Stimulated activated CD4-positive, alpha-beta T cell treated with anti-CD3 and anti-CD28 coated beads, Interleukin-4, amount 100 ng/mL, for 4 hours (primary cell): Measurements from ENCODE around the gene CLASRP.
"Not testable (repeated sequence)": the region's sequence is repeated elsewhere in the genome, so short reads cannot be mapped to it uniquely, and the experiment has no call there.

Experiments
- DNase-seq, 2 experiments: peaks; one replicate each; pipeline ENCODE4 v3.0.0-alpha.2; 2020

CLASRP gene, protein sequence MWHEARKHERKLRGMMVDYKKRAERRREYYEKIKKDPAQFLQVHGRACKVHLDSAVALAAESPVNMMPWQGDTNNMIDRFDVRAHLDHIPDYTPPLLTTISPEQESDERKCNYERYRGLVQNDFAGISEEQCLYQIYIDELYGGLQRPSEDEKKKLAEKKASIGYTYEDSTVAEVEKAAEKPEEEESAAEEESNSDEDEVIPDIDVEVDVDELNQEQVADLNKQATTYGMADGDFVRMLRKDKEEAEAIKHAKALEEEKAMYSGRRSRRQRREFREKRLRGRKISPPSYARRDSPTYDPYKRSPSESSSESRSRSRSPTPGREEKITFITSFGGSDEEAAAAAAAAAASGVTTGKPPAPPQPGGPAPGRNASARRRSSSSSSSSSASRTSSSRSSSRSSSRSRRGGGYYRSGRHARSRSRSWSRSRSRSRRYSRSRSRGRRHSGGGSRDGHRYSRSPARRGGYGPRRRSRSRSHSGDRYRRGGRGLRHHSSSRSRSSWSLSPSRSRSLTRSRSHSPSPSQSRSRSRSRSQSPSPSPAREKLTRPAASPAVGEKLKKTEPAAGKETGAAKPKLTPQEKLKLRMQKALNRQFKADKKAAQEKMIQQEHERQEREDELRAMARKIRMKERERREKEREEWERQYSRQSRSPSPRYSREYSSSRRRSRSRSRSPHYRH

DNA sequence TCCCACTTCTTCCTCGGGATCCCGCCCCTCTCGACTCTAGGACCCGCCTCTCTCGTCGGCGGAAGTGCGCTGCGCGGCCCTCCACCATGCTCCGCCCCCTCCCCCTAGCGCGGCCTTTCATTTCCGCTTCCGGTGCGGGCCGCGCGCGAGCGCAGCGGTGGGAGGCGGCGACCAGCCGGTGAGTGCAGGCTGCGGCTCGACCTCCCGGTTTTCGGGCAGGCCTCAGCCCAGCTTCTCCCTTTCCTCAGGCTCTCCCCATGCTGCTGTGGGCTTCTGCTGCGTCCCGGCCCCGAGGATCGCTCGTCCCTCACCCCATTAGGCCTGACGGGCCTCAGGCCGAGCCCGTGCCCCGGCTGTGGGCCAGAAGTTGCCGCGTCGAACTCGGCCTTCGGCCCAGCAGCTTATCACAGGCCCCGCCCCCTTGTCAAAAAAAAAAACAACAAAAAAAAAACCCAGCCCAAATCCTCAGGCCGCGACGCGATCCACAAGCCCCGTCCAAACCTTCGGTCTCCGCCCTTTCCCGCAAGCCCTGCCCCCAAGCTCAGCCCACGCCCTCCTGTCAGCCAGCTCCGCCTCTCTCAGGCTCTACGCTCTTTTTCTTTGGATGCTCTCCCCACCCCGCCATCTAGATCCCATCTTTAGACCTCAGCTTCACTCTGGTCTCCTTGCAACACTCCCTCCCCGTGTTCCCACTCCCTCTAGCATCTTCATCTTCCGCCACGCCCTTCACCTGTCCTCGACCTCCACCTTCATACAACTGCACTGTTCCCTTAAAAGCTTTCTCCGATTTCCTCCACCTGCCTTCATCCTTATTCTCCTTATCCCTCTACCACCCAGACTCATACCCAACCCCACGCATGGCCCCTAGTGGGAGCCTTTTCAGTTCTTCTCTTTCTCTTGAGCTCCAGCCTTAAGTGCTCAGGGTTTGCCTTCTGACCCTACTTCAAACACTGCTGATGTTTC is at the start of gene CLASRP:
CLASRP (plus strand) TSS at position 115 of the 963 bp plus-strand sequence. CDS start 1,168 bp downstream, outside the sequence.
- DNase-seq: peak; percentile 82 to 88

DNA sequence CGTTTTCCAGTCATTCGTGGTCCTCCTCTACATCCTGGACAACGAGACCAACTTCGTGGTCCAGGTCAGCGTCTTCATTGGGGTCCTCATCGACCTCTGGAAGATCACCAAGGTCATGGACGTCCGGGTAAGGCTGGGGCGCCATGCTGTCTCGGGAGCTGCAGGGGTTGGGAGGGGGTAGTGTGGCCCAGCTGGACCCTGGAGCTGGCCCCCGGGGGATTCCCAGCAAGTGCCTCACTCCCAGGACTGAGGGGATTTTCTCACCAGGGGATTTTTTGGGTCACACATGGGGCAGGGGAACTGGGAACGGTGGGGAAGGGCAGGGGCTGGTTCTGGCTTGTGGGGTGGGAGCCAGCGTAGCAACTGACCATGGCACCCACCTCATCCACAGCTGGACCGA is 48.4 kb upstream of the CLASRP start:
- no peak for DNase-seq

DNA sequence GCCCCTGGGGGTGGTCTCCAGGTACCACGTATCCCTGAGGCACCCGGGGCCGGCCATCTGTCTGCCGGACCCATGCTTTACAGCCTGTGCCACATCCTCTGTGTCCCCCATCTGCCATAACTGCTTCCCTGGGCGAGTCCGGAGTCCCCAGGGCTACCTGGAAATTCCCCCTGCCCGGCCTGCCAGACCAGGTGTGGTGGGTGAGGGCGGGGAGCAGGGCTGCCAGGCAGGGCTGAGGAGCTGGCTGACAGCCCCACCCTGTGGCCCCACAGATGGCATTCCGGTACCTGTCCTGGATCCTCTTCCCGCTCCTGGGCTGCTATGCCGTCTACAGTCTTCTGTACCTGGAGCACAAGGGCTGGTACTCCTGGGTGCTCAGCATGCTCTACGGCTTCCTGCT is 47.9 kb upstream of the CLASRP start:
- no peak for DNase-seq

DNA sequence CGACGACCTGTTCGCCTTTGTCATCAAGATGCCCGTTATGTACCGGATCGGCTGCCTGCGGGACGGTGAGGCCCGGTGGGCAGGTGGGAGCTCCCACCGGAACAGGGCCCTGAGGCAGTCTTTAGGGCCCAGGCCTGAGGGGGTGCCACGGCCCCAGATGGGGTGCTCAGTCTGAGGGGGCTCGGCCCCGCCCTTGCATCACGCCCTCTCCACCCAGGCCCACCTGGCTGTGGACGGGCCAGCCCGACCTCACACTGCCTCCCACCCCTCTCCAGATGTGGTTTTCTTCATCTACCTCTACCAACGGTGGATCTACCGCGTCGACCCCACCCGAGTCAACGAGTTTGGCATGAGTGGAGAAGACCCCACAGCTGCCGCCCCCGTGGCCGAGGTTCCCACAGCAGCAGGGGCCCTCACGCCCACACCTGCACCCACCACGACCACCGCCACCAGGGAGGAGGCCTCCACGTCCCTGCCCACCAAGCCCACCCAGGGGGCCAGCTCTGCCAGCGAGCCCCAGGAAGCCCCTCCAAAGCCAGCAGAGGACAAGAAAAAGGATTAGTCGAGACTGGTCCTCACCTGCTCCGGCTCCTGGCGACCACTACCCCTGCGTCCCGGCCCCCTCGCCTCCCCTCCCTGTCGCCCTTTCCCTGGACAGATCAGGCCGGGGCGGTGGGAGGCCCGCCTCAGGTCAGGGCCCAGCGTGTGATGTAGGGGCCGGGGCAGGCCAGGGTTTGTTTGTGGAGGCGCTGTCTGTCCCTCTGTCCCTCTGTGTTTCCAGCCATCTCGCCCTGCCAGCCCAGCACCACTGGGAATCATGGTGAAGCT is 46.3 kb upstream of the CLASRP start:
- no peak for DNase-seq

DNA sequence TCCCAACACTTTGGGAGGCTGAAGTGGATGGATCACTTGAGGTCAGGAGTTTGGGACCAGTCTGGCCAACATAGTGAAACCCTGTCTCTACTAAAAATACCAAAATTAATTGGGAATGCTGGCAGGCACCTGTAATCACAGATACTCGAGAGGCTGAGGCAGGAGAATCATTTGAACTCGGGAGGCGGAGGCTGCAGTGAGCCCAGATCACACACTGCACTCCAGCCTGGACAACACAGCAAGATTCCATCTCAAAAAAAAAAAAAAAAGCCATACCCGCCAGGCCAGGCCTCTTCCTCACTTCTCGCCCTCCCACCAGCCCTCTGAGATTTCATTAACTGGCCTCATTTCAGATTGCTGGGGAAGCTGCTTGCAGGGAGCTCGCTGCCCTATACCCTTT is 45.3 kb upstream of the CLASRP start:
- DNase-seq: no peak

DNA sequence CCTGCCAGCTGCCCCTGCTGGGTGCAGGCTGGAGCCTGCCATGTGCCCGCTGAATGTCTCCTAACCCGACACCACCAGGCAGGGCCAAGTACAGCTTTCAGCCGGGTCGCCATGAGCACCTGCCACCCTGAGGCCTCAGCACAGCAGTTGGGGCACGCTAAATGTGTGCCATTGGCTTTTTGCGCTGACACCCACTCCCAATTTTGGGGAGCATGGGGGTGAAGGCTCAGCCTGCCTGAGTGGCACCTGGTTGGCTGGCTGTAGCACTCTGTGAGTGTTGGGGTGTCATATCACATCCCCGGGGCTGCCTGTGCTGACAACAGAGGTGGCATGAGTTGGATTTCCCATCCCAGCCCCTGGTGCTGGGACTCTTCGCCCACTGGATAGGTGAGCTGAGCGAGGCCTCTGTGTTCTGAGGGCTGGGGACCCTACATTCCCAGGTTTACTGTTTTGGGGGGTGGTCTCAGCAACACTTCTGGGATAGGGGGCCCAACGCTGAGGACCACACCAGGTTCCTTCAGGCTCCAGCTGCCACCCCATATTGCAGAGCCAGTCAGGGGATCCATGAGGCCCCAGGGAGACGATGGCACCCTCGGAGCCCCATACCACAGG is 44.8 kb upstream of the CLASRP start:
- no peak for DNase-seq

DNA sequence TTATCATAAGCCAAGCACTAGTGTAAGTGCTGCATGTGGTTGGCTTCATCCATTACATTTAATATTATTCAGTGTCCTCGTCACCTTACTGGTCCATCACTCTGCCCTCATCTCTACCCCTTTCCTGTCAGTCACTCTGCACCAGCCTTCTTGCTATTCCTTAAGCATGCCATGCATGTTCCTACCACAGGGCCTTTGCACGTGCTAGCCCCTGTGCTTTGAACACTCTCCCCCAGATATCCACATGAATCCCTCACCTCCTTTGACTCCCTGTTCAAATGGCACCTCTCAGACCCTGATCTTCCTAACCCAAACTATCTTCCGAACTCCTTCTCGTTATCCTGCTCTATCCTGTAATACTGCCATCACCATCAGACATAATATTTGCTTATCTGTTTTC is 40.8 kb upstream of the CLASRP start:
- no peak for DNase-seq

DNA sequence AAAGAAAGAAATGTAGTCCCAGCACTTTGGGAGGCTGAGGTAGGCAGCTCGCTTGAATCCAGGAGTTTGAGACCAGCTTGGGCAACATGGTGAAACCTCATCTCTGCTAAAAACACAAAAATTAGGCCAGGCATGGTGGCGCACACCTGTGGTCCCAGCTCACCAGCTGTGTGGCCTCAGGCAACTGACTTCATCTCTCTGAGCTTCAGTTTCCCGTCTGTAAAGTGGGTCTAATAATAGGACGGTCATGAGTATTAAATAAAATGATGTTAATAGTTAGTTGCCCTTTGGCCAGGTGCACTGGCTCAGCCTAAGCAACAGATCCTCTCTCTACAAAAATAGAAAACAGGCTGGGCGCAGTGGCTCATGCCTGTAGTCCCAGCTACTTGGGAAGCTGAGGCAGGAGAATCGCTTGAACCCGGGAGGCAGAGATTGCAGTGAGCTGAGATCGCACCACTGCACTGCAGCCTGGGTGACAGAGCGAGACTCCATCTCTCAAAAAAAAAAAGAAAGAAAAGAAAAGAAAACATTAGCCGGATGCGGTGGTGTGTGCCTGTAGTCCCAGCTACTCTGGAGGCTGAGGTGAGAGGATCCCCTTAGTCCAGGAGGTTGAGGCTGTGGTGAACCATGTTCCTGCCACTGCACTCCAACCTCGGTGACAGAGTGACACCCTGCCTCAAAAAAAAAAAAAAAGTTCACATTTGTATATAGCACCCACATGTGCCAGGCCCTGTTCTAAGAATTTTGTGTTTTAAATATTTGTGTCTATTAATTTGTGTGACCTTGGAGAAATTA is 39.5 kb upstream of the CLASRP start:
- DNase-seq: not testable (repeated sequence)

DNA sequence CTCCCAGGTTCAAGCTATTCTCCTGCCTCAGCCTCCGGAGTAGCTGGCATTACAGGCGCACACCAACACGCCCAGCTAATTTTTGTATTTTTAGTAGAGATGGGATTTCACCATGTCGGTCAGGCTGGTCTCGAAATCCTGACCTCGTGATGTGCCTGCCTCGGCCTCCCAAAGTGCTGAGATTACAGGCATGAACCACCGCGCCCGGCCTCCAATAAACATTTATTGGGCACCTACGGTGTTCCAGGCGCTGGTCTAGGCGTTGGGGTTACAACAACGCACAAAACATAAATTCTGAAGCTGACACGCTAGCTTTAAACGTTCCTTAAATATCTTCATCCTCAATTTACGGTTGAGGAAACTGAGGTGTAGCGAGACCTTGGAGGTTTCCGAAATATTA is 38.2 kb upstream of the CLASRP start:
- DNase-seq: not testable (repeated sequence)

DNA sequence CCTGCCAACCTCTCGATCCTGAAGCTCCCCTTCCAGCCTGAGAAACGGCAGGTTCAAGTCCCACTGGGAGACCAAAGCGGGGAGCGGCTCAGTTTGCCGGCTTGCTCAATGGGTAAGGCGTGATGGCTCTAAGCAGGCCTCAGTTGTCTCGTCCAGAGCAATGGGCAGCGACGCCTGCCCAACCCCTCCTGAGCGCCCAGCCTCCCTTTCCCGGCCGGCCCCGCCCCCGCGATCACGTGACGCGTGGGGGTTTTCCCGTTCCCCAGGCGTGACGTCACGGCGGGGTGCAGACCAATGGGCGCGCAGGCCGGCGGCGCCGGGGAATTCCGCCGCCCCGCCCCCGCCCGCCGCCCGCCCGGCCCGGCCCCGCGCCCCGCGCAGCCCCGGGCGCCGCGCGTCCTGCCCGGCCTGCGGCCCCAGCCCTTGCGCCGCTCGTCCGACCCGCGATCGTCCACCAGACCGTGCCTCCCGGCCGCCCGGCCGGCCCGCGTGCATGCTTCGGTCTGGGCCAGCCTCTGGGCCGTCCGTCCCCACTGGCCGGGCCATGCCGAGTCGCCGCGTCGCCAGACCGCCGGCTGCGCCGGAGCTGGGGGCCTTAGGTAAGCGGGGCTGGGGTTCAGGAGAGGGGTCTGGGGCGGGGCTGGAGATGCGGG is 37.6 kb upstream of the CLASRP start, which contains the start of gene RELB:
RELB (plus strand) TSS at position 378 of the 653 bp plus-strand sequence; CDS start at position 494, 116 bp downstream.
- DNase-seq: peak; percentile 94 to 99

DNA sequence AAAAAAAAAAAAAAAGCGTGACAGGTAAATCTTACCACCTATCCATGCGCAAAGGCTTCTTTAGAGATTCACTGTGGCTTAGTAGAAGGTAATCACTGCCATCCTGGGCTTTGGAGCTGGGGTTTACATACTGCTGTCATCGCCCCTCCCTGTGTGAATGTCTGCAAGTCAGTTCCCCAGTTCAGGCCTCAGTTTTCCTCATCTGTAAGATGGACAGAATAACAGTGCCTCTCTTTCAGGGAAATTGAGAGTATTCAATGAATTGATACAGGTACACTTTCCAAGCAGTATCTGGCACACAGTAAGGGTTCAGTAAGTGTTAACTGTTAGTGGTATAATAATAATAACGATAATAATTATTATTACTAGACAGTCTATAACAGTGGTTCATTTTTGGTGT is 35.4 kb upstream of the CLASRP start:
- DNase-seq: no peak

DNA sequence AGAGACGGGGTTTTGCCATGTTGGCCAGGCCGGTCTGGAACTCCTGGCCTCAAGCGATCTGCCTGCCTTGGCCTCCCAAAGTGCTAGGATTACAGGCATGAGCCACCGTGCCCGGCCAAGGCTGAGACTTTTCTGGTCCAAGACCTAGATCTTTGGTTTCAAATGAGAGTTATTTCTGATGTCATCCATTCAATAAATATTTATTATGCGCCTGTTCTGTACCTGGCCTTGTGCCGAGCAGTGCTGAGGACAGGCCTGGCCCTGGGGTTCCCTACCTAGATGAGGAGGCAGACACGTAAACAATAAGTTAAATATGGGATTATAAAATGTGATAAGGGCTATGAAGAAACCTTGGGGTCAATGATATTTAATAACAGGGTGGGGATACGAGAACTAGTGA is 33.1 kb upstream of the CLASRP start:
- no peak for DNase-seq

DNA sequence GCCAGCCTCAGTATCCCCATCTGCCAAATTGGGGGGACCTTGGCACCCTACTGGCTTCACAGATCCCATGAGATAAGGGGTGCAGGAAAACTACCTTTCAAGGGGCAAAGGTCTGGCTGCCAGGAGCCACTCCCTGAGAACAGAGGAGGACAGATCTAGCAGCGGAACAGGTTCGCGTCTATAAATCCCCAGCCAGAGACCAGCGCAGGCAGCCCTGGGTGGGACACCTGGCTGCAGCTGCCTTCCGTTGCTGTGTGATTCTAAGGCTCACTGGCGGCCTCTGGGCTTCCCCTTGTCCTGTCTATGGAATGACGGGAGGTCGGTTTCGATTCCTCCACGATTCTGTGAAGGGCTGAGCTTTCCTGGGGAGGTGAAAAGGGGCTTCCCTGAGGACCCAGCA is 30.3 kb upstream of the CLASRP start:
- DNase-seq: no peak

DNA sequence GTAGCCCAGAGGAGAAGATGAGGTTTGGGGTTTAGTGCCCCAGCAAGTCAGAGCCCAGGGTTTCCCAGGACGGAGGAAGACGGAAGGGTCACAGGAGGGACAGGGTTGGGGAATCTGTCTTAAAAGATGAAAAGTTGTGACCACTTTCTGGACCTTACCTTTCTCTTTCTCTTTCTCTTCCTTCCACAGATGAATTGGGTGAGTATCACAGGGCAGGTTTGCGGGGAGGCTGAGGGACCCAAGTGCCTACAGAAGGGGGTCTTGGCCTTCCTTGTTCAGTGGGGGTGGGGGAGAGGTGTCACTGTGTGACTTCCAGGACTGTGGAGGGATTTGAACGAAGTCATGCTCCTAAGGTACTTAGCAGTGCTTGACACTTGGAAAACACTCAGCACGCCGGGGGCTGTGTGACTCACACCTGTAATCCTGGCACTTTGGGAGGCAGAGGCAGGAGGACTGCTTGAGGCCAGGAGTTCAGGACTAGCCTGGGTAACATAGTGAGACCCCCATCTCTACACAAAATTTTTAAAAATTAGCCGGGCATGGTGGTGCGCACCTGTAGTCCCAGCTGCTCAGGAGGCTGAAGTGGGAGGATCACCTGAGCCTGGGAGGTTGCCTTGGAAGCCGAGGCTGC is 29.1 kb upstream of the CLASRP start:
- DNase-seq: no peak

DNA sequence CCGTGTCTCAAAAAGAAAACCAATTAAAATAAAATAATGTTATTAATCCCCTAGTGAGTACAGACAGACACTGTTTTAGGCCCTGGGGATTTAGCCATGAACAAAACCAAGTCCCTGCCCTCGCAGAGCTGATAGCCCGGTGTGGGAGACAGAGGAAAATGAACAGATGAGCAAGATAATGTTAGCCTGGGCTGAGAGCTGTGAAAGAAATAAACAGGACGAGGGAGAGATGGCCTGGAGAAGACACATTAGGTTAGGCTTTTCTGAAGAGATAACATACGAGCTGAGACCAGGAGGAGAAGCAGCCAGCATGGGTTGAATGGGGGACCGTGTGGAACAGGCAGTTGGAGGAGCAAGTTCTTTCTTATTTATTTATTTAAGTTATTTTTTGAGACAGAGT is 28.5 kb upstream of the CLASRP start:
- no peak for DNase-seq

DNA sequence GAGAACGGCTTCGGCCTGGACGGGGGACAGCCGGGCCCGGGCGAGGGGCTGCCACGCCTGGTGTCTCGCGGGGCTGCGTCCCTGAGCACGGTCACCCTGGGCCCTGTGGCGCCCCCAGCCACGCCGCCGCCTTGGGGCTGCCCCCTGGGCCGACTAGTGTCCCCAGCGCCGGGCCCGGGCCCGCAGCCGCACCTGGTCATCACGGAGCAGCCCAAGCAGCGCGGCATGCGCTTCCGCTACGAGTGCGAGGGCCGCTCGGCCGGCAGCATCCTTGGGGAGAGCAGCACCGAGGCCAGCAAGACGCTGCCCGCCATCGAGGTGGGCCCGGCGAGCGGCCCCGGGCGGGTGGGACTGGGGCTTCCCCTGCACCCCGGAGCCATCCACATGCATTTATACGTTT is 26.9 kb upstream of the CLASRP start:
- no peak for DNase-seq

DNA sequence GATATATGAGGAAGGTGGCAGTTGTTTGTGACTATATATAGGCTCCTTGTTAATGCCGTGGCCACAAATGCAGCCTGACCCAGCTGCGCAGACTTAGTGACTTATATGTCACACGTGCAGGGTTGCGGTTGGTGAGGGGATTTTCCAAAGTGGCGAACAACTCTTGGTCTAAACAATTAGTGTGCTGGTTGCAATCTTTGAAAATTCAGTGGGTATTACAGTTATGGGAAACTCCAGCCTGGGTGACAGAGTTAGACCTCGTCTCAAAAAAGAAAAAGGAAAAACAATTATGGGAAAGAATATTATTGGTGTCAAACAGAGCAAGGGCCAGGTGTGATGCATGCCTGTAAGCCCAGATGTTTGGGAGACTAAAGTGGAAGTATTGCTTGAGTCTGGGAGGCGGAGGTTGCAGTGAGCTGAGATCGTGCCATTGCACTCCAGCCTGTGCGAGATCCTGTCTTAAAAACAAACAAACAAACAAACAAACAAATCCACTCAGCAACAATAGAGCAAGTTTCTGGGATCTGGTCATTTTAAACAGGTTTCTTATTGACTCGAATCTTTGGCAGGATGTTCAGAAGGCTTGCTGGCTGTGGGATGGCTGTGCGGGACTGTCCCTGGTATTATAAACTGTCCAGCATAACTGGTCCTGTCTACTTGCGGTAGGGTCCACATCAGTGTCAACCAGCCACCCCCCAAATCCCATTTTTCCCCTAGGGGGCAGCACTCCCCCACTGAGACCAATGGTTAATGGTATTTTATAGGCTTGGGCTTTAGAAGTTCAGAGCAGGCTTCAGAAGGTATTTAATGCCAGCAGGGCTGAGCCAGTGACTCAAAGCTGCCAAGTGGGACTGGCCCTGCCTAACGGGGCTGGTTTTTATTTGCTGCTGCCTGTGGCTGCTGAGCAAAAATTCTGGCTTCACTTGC is 22.2 kb upstream of the CLASRP start:
- peak; percentile 45 to 62 for DNase-seq

DNA sequence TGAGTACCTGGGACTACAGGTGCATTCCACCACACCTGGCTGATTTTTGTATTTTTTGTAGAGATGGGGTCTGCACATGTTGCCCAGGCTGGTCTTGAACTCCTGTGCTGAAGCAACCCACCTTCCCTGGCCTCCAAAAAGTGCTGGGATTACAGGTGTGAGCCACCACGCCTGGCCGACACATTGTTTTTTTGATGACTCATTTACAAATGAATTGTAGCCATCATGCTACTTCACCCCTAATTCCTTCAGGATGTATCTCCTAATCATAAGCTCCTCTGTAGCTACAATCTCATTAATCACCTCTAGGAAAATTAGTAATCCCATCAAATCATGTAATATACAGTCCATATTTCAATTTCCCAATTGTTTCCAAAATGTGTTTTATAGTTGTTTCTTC is 19.7 kb upstream of the CLASRP start:
- no peak for DNase-seq

DNA sequence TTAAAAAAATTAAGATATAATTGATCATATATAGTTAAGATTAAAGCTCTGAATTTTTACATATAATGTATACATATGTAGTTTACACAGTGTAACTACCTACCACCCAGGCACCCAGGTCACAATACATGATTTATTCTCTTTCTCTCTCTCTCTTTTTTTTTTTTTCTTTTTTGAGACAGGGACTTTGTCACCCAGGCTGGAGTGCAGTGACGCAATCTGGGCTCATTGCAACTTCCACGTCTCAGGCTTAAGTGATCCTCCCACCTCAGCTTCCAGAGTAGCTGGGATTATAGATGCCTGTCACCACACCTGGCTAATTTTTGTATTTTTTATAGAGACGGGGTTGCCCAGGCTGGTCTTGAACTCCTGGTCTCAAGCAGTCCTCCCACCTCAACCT is 18.8 kb upstream of the CLASRP start:
- no peak for DNase-seq
